NCI-H1092 (cell line): Measurements from ENCODE around the gene SIGLEC12.
"Not testable (repeated sequence)": the region's sequence is repeated elsewhere in the genome, so short reads cannot be mapped to it uniquely, and the experiment has no call there.

Experiments
- DNase-seq: peaks from one replicate; lab custom pipeline; 2025; lab: John Stamatoyannopoulos, UW

SIGLEC12 gene

GRCh38 chr19:51458051-51458645 lies 43.5 kb downstream of the SIGLEC12 start, which contains the start of gene SIGLEC8:
TSS of gene SIGLEC8 (minus strand) at chr19:51458454. CDS start at chr19:51458387, 67 bp downstream.
- no peak for DNase-seq

- no peak for DNase-seq
Observed at GRCh38 chr19:51457351-51458013, 44.1 kb downstream of the SIGLEC12 start.

- DNase-seq = no peak
Observed at GRCh38 chr19:51456541-51457290, 44.9 kb downstream of the SIGLEC12 start.

- no peak for DNase-seq
Observed at GRCh38 chr19:51450730-51451307, 50.8 kb downstream of the SIGLEC12 start.

GRCh38 chr19:51448411-51449016 lies 53.1 kb downstream of the SIGLEC12 start:
- no peak for DNase-seq

GRCh38 chr19:51448011-51448410 lies 53.6 kb downstream of the SIGLEC12 start:
- DNase-seq = no peak

- not testable (repeated sequence) for DNase-seq
Observed at GRCh38 chr19:51447510-51447909, 54.1 kb downstream of the SIGLEC12 start.

GRCh38 chr19:51441410-51442390 lies 59.9 kb downstream of the SIGLEC12 start:
- DNase-seq = no peak
